ENCODE results near the gene CUX1. TPM values are rescaled to one million over a fixed set of nuclear protein-coding genes. Genes with fewer than 3 reads are reported as not detected.

Gene CUX1
- total and polyA plus RNA-seq, 4 donors, result 40.5 to 138 (median 69.1) TPM

GRCh38 chr7:101812595-101812994, 4.8 kb upstream of the CUX1 start:
- WGBS, 2 donors, result 89 to 93% methylated on average over 1 of the region's 1 CpG
- Histone ChIP-seq H3K9ac (ENCODE audit: insufficient read depth in 1 of 2, low read length in 2 of 2) (no peak overlapping the region), H3K9me3 (ENCODE audit: control insufficient read depth in 4 of 4, insufficient read depth in 3 of 4, low read length in 3 of 4) (no peaks in the 10 kb centered on the region), H3K4me3 (no peak overlapping the region), H3K36me3 (ENCODE audit: control insufficient read depth in 4 of 4, insufficient read depth in 4 of 4, low read length in 4 of 4) (no peaks in the 10 kb centered on the region), H3K4me1 (ENCODE audit: control insufficient read depth in 5 of 5, insufficient read depth in 5 of 5, low read length in 5 of 5) (peaks cover 0 to 13% (median 0%) of the 10 kb centered on the region in 5 donors), H3K27me3 (ENCODE audit: control insufficient read depth in 3 of 3, insufficient read depth in 3 of 3, low read length in 2 of 3) (peaks cover 0 to 25% (median 18%) of the 10 kb centered on the region in 3 donors), H3K27ac (ENCODE audit: low read depth in 1 of 2, low read length in 1 of 2) (no peak overlapping the region)
- TF ChIP-seq CTCF (IDR thresholded peaks at IDR 0.05; ENCODE audit: control extremely low read depth, extremely low read depth), result no peak
- DNase-seq (no peak), ATAC-seq (ENCODE audit: insufficient read depth, low FRiP score) (no peak)

- no peak for TF ChIP-seq CTCF (IDR thresholded peaks at IDR 0.05; ENCODE audit: control extremely low read depth, extremely low read depth)
- WGBS, 2 donors, result 38 to 47% methylated on average over 5 of the region's 5 CpGs
- no peak overlapping the region for H3K27ac ChIP-seq (ENCODE audit: low read depth in 1 of 2, low read length in 1 of 2)
Measured at GRCh38 chr7:101813402-101814019, 3.9 kb upstream of the CUX1 start.

GRCh38 chr7:101814081-101814990, 3.1 kb upstream of the CUX1 start:
- H3K9ac ChIP-seq (ENCODE audit: insufficient read depth in 1 of 2, low read length in 2 of 2), result no peak overlapping the region
- H3K9me3 ChIP-seq (ENCODE audit: control insufficient read depth in 4 of 4, insufficient read depth in 3 of 4, low read length in 3 of 4), result no peaks in the 10 kb centered on the region
- 0% methylated on average over 71 to 74 of the region's 74 CpGs for WGBS, 2 donors
- H3K27me3 ChIP-seq (ENCODE audit: control insufficient read depth in 3 of 3, insufficient read depth in 3 of 3, low read length in 2 of 3), result peaks cover 0 to 25% (median 18%) of the 10 kb centered on the region in 3 donors
- peak overlapping the region; percentile 77 for H3K4me3 ChIP-seq
- H3K36me3 ChIP-seq (ENCODE audit: control insufficient read depth in 4 of 4, insufficient read depth in 4 of 4, low read length in 4 of 4), result no peaks in the 10 kb centered on the region
- peaks cover 0 to 26% (median 3%) of the 10 kb centered on the region in 5 donors for H3K4me1 ChIP-seq (ENCODE audit: control insufficient read depth in 5 of 5, insufficient read depth in 5 of 5, low read length in 5 of 5)
- ATAC-seq (ENCODE audit: insufficient read depth, low FRiP score), result peak; percentile 68
- peak; percentile 30 for TF ChIP-seq CTCF (IDR thresholded peaks at IDR 0.05; ENCODE audit: control extremely low read depth, extremely low read depth)
- peak; percentile 60 to 71 (median 67) for DNase-seq
- peak overlapping the region; percentile 55 to 90 for H3K27ac ChIP-seq (ENCODE audit: low read depth in 1 of 2, low read length in 1 of 2)

More at GRCh38 chr7:101813402-101814019, 3.9 kb upstream of the CUX1 start:
- Histone ChIP-seq H3K36me3 (ENCODE audit: control insufficient read depth in 4 of 4, insufficient read depth in 4 of 4, low read length in 4 of 4) (no peaks in the 10 kb centered on the region), H3K9me3 (ENCODE audit: control insufficient read depth in 4 of 4, insufficient read depth in 3 of 4, low read length in 3 of 4) (no peaks in the 10 kb centered on the region), H3K27me3 (ENCODE audit: control insufficient read depth in 3 of 3, insufficient read depth in 3 of 3, low read length in 2 of 3) (peaks cover 0 to 25% (median 18%) of the 10 kb centered on the region in 3 donors), H3K4me1 (ENCODE audit: control insufficient read depth in 5 of 5, insufficient read depth in 5 of 5, low read length in 5 of 5) (peaks cover 0 to 22% (median 2%) of the 10 kb centered on the region in 5 donors), H3K9ac (ENCODE audit: insufficient read depth in 1 of 2, low read length in 2 of 2) (no peak overlapping the region), H3K4me3 (no peak overlapping the region)
- DNase-seq, result no peak
- ATAC-seq (ENCODE audit: insufficient read depth, low FRiP score), result no peak
